H1 (cell line): ENCODE measurements around the gene SIK3. TPM values are rescaled to one million over a fixed set of nuclear protein-coding genes. Genes with fewer than 3 reads are reported as not detected.

ENCODE experiments used
- BCL11A ChIP-seq, 2 experiments: IDR thresholded peaks; one replicate each; pipeline ENCODE4 v1.6.1; 2011; ENCODE audit warnings: low read depth in 2 of 2, low read length in 2 of 2, mild to moderate bottlenecking in 2 of 2
- EP300 ChIP-seq, 2 experiments: IDR thresholded peaks; 1 replicate in 1 of 2; 2 replicates in 1 of 2; pipeline ENCODE4 v1.6.1; 2011 to 2012; ENCODE audit warnings: low read depth in 2 of 2, low read length in 2 of 2, mild to moderate bottlenecking in 2 of 2, borderline replicate concordance in 1 of 2, inconsistent platforms in 1 of 2, moderate library complexity in 1 of 2
- EZH2 ChIP-seq: fragments of 200-600 bp; sonication (generic); IDR thresholded peaks from 2 replicates; pipeline ENCODE4 v1.7.1; 2012; ENCODE audit warnings: low read depth, mild to moderate bottlenecking, moderate library complexity, low read length, inconsistent platforms; ENCODE audit not compliant: severe bottlenecking
- FOSL1 ChIP-seq: IDR thresholded peaks from 2 replicates; pipeline ENCODE4 v1.6.1; 2011; ENCODE audit warnings: mild to moderate bottlenecking, low read depth, low read length, moderate library complexity; ENCODE audit not compliant: insufficient read depth
- HDAC2 ChIP-seq, 2 experiments: fragments of 300-600 bp in 1 of 2; sonication (generic) in 1 of 2; IDR thresholded peaks; 2 replicates each; pipeline ENCODE4 v1.6.1; 2011 to 2012; ENCODE audit warnings: low read depth in 2 of 2, low read length in 2 of 2, mild to moderate bottlenecking in 2 of 2, moderate library complexity in 2 of 2, borderline replicate concordance in 1 of 2, inconsistent platforms in 1 of 2
- HDAC6 ChIP-seq: IDR thresholded peaks from one replicate; pipeline ENCODE4 v1.7.1; 2012; ENCODE audit warnings: low read depth, mild to moderate bottlenecking, inconsistent platforms, low read length, moderate library complexity
- POLR2A ChIP-seq, 2 experiments: IDR thresholded peaks; 1 replicate in 1 of 2; 2 replicates in 1 of 2; pipeline ENCODE4 v1.6.1; 2011; ENCODE audit warnings: low read depth in 2 of 2, low read length in 2 of 2, mild to moderate bottlenecking in 2 of 2; ENCODE audit errors: control extremely low read depth in 1 of 2
- SIX5 ChIP-seq: IDR thresholded peaks from 2 replicates; pipeline ENCODE4 v1.6.1; 2011; ENCODE audit warnings: mild to moderate bottlenecking, low read depth, low read length
- SP2 ChIP-seq: IDR thresholded peaks from 2 replicates; pipeline ENCODE4 v1.6.1; 2012; ENCODE audit warnings: mild to moderate bottlenecking, low read length, inconsistent platforms
- TCF12 ChIP-seq: IDR thresholded peaks from 2 replicates; pipeline ENCODE4 v1.6.1; 2011; ENCODE audit warnings: low read depth, mild to moderate bottlenecking, low read length
- polyA plus RNA-seq, 7 experiments: library from polyadenylated mRNA; depleted of rRNA in 3 of 7; stranded (reverse) in 5 of 7; unstranded in 2 of 7; fragments of >200 nt in 5 of 7; fragments of 200-250 nt in 2 of 7; gene quantifications; 1 replicate in 5 of 7; 2 replicates in 1 of 7; 4 replicates in 1 of 7; pipeline versions ENCODE4 v1.2.1 to v1.2.3, GENCODE V29; 2011 to 2013; ENCODE audit warnings: missing spikeins in 2 of 7, mixed read lengths in 2 of 7
- total RNA-seq: library from RNA; stranded (reverse); fragmentation: NEBNext Ultra II Directional; extraction: Animal tissue kit (Norgen Biotek cat#: 25700); gene quantifications from 2 replicates; pipeline ENCODE4 v1.2.1, GENCODE V29; 2021

The SIK3 gene
- total and polyA plus RNA-seq, 2 of the 8 experiments (the other 6 are each of a cell fraction or from before 2014, with no cell fraction given) = 19.9 to 32.1 TPM

- TF ChIP-seq BCL11A (IDR thresholded peaks at IDR 0.05; ENCODE audit: low read depth in 2 of 2, low read length in 2 of 2) (no peak), SP2 (no peak), POLR2A (IDR thresholded peaks at IDR 0.05; ENCODE audit: control extremely low read depth in 1 of 2, low read depth in 2 of 2, low read length in 2 of 2) (no peak), SIX5 (no peak), HDAC6 (no peak), EZH2 (no peak), FOSL1 (no peak), HDAC2 (IDR thresholded peaks at IDR 0.05; ENCODE audit: borderline replicate concordance in 1 of 2, low read depth in 2 of 2, low read length in 2 of 2) (no peak), EP300 (IDR thresholded peaks at IDR 0.05; ENCODE audit: borderline replicate concordance in 1 of 2, low read depth in 2 of 2, low read length in 2 of 2) (no peak), TCF12 (no peak)
These were observed 95.5 kb downstream of the SIK3 start (continued) for GRCh38 chr11:117002639-117003299.
